ENCODE measurements around the gene RLN3.

RLN3 gene

GRCh38 chr19:13981467-13981866 is 46.5 kb upstream of the RLN3 start:
- DNase-seq (ENCODE audit: low read depth) = no peak
- TF ChIP-seq, protein P1, sequence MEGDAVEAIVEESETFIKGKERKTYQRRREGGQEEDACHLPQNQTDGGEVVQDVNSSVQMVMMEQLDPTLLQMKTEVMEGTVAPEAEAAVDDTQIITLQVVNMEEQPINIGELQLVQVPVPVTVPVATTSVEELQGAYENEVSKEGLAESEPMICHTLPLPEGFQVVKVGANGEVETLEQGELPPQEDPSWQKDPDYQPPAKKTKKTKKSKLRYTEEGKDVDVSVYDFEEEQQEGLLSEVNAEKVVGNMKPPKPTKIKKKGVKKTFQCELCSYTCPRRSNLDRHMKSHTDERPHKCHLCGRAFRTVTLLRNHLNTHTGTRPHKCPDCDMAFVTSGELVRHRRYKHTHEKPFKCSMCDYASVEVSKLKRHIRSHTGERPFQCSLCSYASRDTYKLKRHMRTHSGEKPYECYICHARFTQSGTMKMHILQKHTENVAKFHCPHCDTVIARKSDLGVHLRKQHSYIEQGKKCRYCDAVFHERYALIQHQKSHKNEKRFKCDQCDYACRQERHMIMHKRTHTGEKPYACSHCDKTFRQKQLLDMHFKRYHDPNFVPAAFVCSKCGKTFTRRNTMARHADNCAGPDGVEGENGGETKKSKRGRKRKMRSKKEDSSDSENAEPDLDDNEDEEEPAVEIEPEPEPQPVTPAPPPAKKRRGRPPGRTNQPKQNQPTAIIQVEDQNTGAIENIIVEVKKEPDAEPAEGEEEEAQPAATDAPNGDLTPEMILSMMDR (IDR thresholded peaks at IDR 0.05; ENCODE audit: insufficient read depth, low read depth, low read length, missing control alignments) = no peak
- no peak overlapping the region for H3K4me3 ChIP-seq (ENCODE audit: low read length)

- H3K4me3 ChIP-seq (ENCODE audit: low read length) = no peak overlapping the region
These were observed 45.9 kb upstream of the RLN3 start for GRCh38 chr19:13981988-13982501.

DNA sequence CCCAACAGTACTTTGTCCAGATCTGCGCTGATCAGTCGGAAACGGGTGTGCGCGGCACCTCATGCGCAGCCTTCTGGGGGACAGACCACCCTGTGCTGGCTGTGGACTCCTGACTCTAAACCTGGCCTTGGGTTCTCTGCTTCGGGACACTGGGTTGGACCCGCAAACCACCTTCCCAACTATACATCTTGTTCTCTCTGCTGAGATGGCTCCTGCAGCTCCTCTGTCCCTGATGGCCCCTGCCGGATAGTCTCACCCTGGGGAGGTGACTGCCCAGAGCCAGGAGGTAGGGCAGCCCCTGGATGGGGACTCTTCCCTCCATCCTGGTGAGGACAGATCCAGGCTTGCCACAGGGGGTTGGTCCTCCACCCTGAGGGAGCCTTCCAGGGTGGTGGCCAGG is 45.2 kb upstream of the RLN3 start:
- no peak for DNase-seq (ENCODE audit: low read depth)
- TF ChIP-seq, protein P1 (IDR thresholded peaks at IDR 0.05; ENCODE audit: insufficient read depth, low read depth, low read length, missing control alignments) = no peak
- H3K4me3 ChIP-seq (ENCODE audit: low read length) = no peak overlapping the region

More at GRCh38 chr19:13981988-13982501, 45.9 kb upstream of the RLN3 start:
- DNase-seq (ENCODE audit: low read depth) = no peak
- TF ChIP-seq, protein P1 (IDR thresholded peaks at IDR 0.05; ENCODE audit: insufficient read depth, low read depth, low read length, missing control alignments) = no peak

DNA sequence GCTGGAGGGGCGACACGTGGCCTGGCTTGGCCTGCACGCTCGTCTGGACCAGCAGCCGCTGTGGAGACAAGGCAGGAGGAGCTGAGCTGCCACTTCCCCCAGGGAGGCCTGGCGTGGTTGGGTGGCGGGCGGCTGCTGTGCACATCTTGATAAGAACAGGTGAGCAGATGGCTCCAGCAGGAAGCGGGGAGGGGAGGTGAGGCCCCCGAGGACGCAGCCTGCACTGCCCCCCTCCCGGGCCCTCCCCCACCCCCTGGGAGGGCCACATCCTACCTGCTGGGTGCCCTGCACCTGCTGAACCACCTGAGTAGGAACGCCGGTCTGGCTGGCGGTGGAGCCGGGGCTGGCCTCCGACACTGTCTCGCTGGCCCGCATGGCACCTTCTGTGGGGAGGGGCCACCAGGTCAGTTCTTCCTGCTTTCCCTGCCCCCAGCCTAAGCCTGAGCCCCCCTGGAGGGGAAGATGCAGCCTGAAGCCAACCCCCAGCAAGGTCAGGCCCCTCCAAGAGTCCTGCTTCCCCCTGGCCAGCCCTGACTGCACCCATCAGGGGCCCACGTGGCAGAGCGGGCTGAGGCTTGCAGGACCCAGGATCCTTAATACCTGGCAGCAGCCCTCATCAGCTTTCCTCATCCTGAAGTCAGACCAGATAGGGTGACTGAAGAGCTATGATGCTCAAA is 44.6 kb upstream of the RLN3 start:
- no peak overlapping the region for H3K4me3 ChIP-seq (ENCODE audit: low read length)
- no peak for DNase-seq (ENCODE audit: low read depth)
- TF ChIP-seq, protein P1 (IDR thresholded peaks at IDR 0.05; ENCODE audit: insufficient read depth, low read depth, low read length, missing control alignments) = no peak

- TF ChIP-seq, protein P1 (IDR thresholded peaks at IDR 0.05; ENCODE audit: insufficient read depth, low read depth, low read length, missing control alignments) = no peak
- no peak overlapping the region for H3K4me3 ChIP-seq (ENCODE audit: low read length)
- DNase-seq (ENCODE audit: low read depth) = no peak
These were observed 43.8 kb upstream of the RLN3 start for GRCh38 chr19:13984186-13984585.

- no peak for DNase-seq (ENCODE audit: low read depth)
- H3K4me3 ChIP-seq (ENCODE audit: low read length) = no peak overlapping the region
- TF ChIP-seq, protein P1 (IDR thresholded peaks at IDR 0.05; ENCODE audit: insufficient read depth, low read depth, low read length, missing control alignments) = no peak
These were observed 42.8 kb upstream of the RLN3 start for GRCh38 chr19:13984875-13985741.

Data from epithelial cell of esophagus (primary cell).